ENCODE data around the gene RHBDD2. TPM values are rescaled to one million over a fixed set of nuclear protein-coding genes. Genes with fewer than 3 reads are reported as not detected.

The RHBDD2 gene
- total and polyA plus RNA-seq, 9 of the 15 experiments (the other 6 are each of a cell fraction or from before 2014, with no cell fraction given) = 3.3 to 36.7 (median 17.9) TPM

DNA sequence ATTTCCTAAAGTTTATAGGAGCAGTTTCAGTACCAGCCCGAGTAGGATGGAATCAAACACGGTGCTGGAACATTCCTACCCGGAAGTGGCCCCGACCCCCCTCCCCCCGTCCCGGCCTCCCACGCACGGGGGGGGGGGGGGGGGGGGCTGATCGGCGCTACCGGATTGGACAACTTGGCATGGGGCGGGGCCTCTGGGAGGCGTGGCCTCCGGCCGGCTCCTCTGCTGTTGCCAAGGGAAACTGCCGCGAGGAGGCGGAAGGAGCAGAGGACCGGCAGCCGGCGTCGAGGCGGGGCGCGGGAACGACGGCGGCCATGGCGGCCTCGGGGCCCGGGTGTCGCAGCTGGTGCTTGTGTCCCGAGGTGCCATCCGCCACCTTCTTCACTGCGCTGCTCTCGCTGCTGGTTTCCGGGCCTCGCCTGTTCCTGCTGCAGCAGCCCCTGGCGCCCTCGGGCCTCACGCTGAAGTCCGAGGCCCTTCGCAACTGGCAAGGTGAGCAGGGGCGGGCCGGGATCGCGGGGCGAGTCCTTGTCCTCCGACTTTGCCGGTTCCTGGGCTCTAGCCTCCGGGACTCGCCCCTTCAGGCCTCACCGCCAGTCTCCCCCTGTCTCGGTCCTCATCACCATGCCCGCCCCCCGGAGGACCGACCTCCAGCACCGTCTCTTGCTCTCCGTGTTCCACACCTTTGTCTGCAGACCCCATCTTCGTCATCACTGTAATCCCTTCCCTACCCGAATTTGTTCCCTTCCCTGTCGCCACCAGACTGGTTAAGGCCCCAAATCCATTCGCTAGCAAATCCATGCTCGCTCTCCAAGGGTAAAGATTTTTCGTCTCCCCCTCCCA, at the start of gene RHBDD2 (continued):
- no peak for TF ChIP-seq ADNP (tag; IDR thresholded peaks at IDR 0.05)
- TF ChIP-seq ILF3 (IDR thresholded peaks at IDR 0.05; ENCODE audit: borderline replicate concordance) = no peak
- TF ChIP-seq POU5F1 (IDR thresholded peaks at IDR 0.05; ENCODE audit: borderline replicate concordance, low read depth, low read length, partially characterized antibody) = no peak
- no peak for TF ChIP-seq KLF6 (CRISPR knock-in tag; IDR thresholded peaks at IDR 0.05; ENCODE audit: borderline replicate concordance)
- no peak for TF ChIP-seq PTBP1 (IDR thresholded peaks at IDR 0.05; ENCODE audit: low read depth, low read length)
- TF ChIP-seq HNRNPUL1 (IDR thresholded peaks at IDR 0.05; ENCODE audit: low read length) = no peak
- peak; percentile 68 for TF ChIP-seq MYC (IDR thresholded peaks at IDR 0.05; ENCODE audit: low read depth, low read length)
- TF ChIP-seq MYC (CRISPR knock-in tag; IDR thresholded peaks at IDR 0.05; ENCODE audit: borderline replicate concordance, low read depth) = peak; percentile 70
- TF ChIP-seq, protein P1, sequence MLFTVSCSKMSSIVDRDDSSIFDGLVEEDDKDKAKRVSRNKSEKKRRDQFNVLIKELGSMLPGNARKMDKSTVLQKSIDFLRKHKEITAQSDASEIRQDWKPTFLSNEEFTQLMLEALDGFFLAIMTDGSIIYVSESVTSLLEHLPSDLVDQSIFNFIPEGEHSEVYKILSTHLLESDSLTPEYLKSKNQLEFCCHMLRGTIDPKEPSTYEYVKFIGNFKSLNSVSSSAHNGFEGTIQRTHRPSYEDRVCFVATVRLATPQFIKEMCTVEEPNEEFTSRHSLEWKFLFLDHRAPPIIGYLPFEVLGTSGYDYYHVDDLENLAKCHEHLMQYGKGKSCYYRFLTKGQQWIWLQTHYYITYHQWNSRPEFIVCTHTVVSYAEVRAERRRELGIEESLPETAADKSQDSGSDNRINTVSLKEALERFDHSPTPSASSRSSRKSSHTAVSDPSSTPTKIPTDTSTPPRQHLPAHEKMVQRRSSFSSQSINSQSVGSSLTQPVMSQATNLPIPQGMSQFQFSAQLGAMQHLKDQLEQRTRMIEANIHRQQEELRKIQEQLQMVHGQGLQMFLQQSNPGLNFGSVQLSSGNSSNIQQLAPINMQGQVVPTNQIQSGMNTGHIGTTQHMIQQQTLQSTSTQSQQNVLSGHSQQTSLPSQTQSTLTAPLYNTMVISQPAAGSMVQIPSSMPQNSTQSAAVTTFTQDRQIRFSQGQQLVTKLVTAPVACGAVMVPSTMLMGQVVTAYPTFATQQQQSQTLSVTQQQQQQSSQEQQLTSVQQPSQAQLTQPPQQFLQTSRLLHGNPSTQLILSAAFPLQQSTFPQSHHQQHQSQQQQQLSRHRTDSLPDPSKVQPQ (CRISPR knock-in tag; IDR thresholded peaks at IDR 0.05; ENCODE audit: borderline replicate concordance) = no peak
- TF ChIP-seq, protein P2, sequence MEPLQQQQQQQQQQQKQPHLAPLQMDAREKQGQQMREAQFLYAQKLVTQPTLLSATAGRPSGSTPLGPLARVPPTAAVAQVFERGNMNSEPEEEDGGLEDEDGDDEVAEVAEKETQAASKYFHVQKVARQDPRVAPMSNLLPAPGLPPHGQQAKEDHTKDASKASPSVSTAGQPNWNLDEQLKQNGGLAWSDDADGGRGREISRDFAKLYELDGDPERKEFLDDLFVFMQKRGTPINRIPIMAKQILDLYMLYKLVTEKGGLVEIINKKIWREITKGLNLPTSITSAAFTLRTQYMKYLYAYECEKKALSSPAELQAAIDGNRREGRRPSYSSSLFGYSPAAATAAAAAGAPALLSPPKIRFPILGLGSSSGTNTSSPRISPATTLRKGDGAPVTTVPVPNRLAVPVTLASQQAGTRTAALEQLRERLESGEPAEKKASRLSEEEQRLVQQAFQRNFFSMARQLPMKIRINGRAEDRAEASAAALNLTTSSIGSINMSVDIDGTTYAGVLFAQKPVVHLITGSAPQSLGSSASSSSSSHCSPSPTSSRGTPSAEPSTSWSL (CRISPR knock-in tag; IDR thresholded peaks at IDR 0.05; ENCODE audit: borderline replicate concordance) = peak; percentile 89; the same call in 1 of the 2 replicates
- TF ChIP-seq, protein P3, sequence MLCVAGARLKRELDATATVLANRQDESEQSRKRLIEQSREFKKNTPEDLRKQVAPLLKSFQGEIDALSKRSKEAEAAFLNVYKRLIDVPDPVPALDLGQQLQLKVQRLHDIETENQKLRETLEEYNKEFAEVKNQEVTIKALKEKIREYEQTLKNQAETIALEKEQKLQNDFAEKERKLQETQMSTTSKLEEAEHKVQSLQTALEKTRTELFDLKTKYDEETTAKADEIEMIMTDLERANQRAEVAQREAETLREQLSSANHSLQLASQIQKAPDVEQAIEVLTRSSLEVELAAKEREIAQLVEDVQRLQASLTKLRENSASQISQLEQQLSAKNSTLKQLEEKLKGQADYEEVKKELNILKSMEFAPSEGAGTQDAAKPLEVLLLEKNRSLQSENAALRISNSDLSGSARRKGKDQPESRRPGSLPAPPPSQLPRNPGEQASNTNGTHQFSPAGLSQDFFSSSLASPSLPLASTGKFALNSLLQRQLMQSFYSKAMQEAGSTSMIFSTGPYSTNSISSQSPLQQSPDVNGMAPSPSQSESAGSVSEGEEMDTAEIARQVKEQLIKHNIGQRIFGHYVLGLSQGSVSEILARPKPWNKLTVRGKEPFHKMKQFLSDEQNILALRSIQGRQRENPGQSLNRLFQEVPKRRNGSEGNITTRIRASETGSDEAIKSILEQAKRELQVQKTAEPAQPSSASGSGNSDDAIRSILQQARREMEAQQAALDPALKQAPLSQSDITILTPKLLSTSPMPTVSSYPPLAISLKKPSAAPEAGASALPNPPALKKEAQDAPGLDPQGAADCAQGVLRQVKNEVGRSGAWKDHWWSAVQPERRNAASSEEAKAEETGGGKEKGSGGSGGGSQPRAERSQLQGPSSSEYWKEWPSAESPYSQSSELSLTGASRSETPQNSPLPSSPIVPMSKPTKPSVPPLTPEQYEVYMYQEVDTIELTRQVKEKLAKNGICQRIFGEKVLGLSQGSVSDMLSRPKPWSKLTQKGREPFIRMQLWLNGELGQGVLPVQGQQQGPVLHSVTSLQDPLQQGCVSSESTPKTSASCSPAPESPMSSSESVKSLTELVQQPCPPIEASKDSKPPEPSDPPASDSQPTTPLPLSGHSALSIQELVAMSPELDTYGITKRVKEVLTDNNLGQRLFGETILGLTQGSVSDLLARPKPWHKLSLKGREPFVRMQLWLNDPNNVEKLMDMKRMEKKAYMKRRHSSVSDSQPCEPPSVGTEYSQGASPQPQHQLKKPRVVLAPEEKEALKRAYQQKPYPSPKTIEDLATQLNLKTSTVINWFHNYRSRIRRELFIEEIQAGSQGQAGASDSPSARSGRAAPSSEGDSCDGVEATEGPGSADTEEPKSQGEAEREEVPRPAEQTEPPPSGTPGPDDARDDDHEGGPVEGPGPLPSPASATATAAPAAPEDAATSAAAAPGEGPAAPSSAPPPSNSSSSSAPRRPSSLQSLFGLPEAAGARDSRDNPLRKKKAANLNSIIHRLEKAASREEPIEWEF (CRISPR knock-in tag; IDR thresholded peaks at IDR 0.05) = no peak
- TF ChIP-seq PML (IDR thresholded peaks at IDR 0.05; ENCODE audit: low read length) = peak; percentile 55; the same call in 1 of the 2 replicates
- TF ChIP-seq RBBP5 (IDR thresholded peaks at IDR 0.05; ENCODE audit: borderline replicate concordance, insufficient read depth, low read length, poor library complexity, severe bottlenecking) = peak; percentile 94
- peak; percentile 70; the same call in 1 of the 2 replicates for TF ChIP-seq EP400 (IDR thresholded peaks at IDR 0.05)
- peak; percentile 64 to 69; a peak in 2 of 4 replicates for TF ChIP-seq TEAD1 (CRISPR knock-in tag; IDR thresholded peaks at IDR 0.05)

Measured in K562 (cell line).